ENCODE data around the gene GAS2L2. TPM values are rescaled to one million over a fixed set of nuclear protein-coding genes. Genes with fewer than 3 reads are reported as not detected.
"Not testable (repeated sequence)": the region's sequence is repeated elsewhere in the genome, so short reads cannot be mapped to it uniquely, and the experiment has no call there.

The GAS2L2 gene
- total RNA-seq, 1 experiment from 2014 or later: 0.05 TPM

- peak; percentile 17 for DNase-seq (ENCODE audit: low read depth)
These were observed 22.5 kb downstream of the GAS2L2 start for GRCh38 chr17:35730400-35731005.

- no peak for DNase-seq (ENCODE audit: low read depth)
These were observed 23.6 kb downstream of the GAS2L2 start for GRCh38 chr17:35729405-35729833.

GRCh38 chr17:35728551-35728950, 24.5 kb downstream of the GAS2L2 start:
- DNase-seq (ENCODE audit: low read depth): no peak

GRCh38 chr17:35727635-35728034, 25.4 kb downstream of the GAS2L2 start:
- no peak for DNase-seq (ENCODE audit: low read depth)

- DNase-seq (ENCODE audit: low read depth): no peak
These were observed 26.0 kb downstream of the GAS2L2 start for GRCh38 chr17:35726953-35727460.

GRCh38 chr17:35726127-35726952, 26.7 kb downstream of the GAS2L2 start:
- peak; percentile 69 for DNase-seq (ENCODE audit: low read depth)

GRCh38 chr17:35725802-35726126, 27.3 kb downstream of the GAS2L2 start:
- no peak for DNase-seq (ENCODE audit: low read depth)

GRCh38 chr17:35725058-35725457, 28.0 kb downstream of the GAS2L2 start:
- no peak for DNase-seq (ENCODE audit: low read depth)

- DNase-seq (ENCODE audit: low read depth): no peak
These were observed 29.3 kb downstream of the GAS2L2 start for GRCh38 chr17:35723735-35724134.

- no peak for DNase-seq (ENCODE audit: low read depth)
These were observed 35.6 kb downstream of the GAS2L2 start for GRCh38 chr17:35717475-35717874.

- no peak for DNase-seq (ENCODE audit: low read depth)
These were observed 36.1 kb downstream of the GAS2L2 start for GRCh38 chr17:35716897-35717465.

GRCh38 chr17:35716173-35716572, 36.9 kb downstream of the GAS2L2 start:
- DNase-seq (ENCODE audit: low read depth): no peak

GRCh38 chr17:35715416-35715815, 37.6 kb downstream of the GAS2L2 start:
- DNase-seq (ENCODE audit: low read depth): no peak

- DNase-seq (ENCODE audit: low read depth): no peak
These were observed 38.1 kb downstream of the GAS2L2 start for GRCh38 chr17:35714988-35715387.

GRCh38 chr17:35713069-35713728, 39.8 kb downstream of the GAS2L2 start:
- peak; percentile 96 for DNase-seq (ENCODE audit: low read depth)

GRCh38 chr17:35710950-35711349, 42.1 kb downstream of the GAS2L2 start:
- DNase-seq (ENCODE audit: low read depth): no peak

GRCh38 chr17:35709874-35710273, 43.2 kb downstream of the GAS2L2 start:
- DNase-seq (ENCODE audit: low read depth): no peak

- no peak for DNase-seq (ENCODE audit: low read depth)
These were observed 44.1 kb downstream of the GAS2L2 start for GRCh38 chr17:35708951-35709350.

GRCh38 chr17:35708149-35708548, 44.9 kb downstream of the GAS2L2 start:
- DNase-seq (ENCODE audit: low read depth): no peak

GRCh38 chr17:35705705-35706104, 47.3 kb downstream of the GAS2L2 start:
- DNase-seq (ENCODE audit: low read depth): no peak

- no peak for DNase-seq (ENCODE audit: low read depth)
These were observed 47.8 kb downstream of the GAS2L2 start for GRCh38 chr17:35705230-35705629.

- not testable (repeated sequence) for DNase-seq (ENCODE audit: low read depth)
These were observed 49.7 kb downstream of the GAS2L2 start for GRCh38 chr17:35703308-35703707.

All from HT1080 (cell line).